ENCODE measurements around the gene C20orf204.

Gene C20orf204

GRCh38 chr20:64036346-64037198, 590 bp downstream of the C20orf204 start:
- H3K4me3 Mint-ChIP-seq: no peak overlapping the region
- peaks cover 52% of the 10 kb centered on the region for H3K4me1 Mint-ChIP-seq
- H3K36me3 Mint-ChIP-seq: peaks cover 2% of the 10 kb centered on the region
- H3K27ac Mint-ChIP-seq: peak overlapping the region; percentile 68
- H3K27me3 Mint-ChIP-seq: no peaks in the 10 kb centered on the region
- H3K9me3 Mint-ChIP-seq: no peaks in the 10 kb centered on the region

- peaks cover 52% of the 10 kb centered on the region for H3K4me1 Mint-ChIP-seq
- H3K4me3 Mint-ChIP-seq: no peak overlapping the region
Observed at GRCh38 chr20:64037199-64037497, 1.2 kb downstream of the C20orf204 start.

GRCh38 chr20:64037498-64038213, 1.7 kb downstream of the C20orf204 start:
- peaks cover 52% of the 10 kb centered on the region for H3K4me1 Mint-ChIP-seq
- H3K4me3 Mint-ChIP-seq: peak overlapping the region; percentile 67
- H3K36me3 Mint-ChIP-seq: peaks cover 2% of the 10 kb centered on the region
- no peaks in the 10 kb centered on the region for H3K9me3 Mint-ChIP-seq
- peak overlapping the region; percentile 81 for H3K27ac Mint-ChIP-seq
- H3K27me3 Mint-ChIP-seq: no peaks in the 10 kb centered on the region

More at GRCh38 chr20:64037199-64037497, 1.2 kb downstream of the C20orf204 start:
- Mint-ChIP-seq H3K27ac (peak overlapping the region; percentile 68), H3K27me3 (no peaks in the 10 kb centered on the region), H3K9me3 (no peaks in the 10 kb centered on the region), H3K36me3 (peaks cover 2% of the 10 kb centered on the region)

GRCh38 chr20:64038224-64038564, 2.2 kb downstream of the C20orf204 start:
- H3K36me3 Mint-ChIP-seq: peaks cover 2% of the 10 kb centered on the region
- H3K9me3 Mint-ChIP-seq: no peaks in the 10 kb centered on the region
- peak overlapping the region; percentile 49 for H3K4me3 Mint-ChIP-seq
- no peaks in the 10 kb centered on the region for H3K27me3 Mint-ChIP-seq
- peaks cover 52% of the 10 kb centered on the region for H3K4me1 Mint-ChIP-seq
- no peak overlapping the region for H3K27ac Mint-ChIP-seq

- no peaks in the 10 kb centered on the region for H3K36me3 Mint-ChIP-seq
- peaks cover 54% of the 10 kb centered on the region for H3K4me1 Mint-ChIP-seq
- peak overlapping the region; percentile 35 for H3K27ac Mint-ChIP-seq
- H3K9me3 Mint-ChIP-seq: no peaks in the 10 kb centered on the region
- H3K27me3 Mint-ChIP-seq: no peaks in the 10 kb centered on the region
- H3K4me3 Mint-ChIP-seq: peak overlapping the region; percentile 81
Observed at GRCh38 chr20:64038565-64039292, 2.7 kb downstream of the C20orf204 start.

- no peaks in the 10 kb centered on the region for H3K36me3 Mint-ChIP-seq
- H3K27me3 Mint-ChIP-seq: no peaks in the 10 kb centered on the region
- peak overlapping the region; percentile 35 for H3K27ac Mint-ChIP-seq
- no peaks in the 10 kb centered on the region for H3K9me3 Mint-ChIP-seq
- H3K4me1 Mint-ChIP-seq: peaks cover 53% of the 10 kb centered on the region
- peak overlapping the region; percentile 81 for H3K4me3 Mint-ChIP-seq
Observed at GRCh38 chr20:64039293-64040160, 3.5 kb downstream of the C20orf204 start.

- H3K36me3 Mint-ChIP-seq: no peaks in the 10 kb centered on the region
- H3K27ac Mint-ChIP-seq: peak overlapping the region; percentile 12
- no peaks in the 10 kb centered on the region for H3K27me3 Mint-ChIP-seq
- peak overlapping the region; percentile 85 for H3K4me3 Mint-ChIP-seq
- no peaks in the 10 kb centered on the region for H3K9me3 Mint-ChIP-seq
- peaks cover 52% of the 10 kb centered on the region for H3K4me1 Mint-ChIP-seq
Observed at GRCh38 chr20:64040231-64041039, 4.5 kb downstream of the C20orf204 start.

- H3K9me3 Mint-ChIP-seq: no peaks in the 10 kb centered on the region
- no peaks in the 10 kb centered on the region for H3K27me3 Mint-ChIP-seq
- peak overlapping the region; percentile 57 for H3K27ac Mint-ChIP-seq
- peaks cover 58% of the 10 kb centered on the region for H3K4me1 Mint-ChIP-seq
- peak overlapping the region; percentile 85 for H3K4me3 Mint-ChIP-seq
- H3K36me3 Mint-ChIP-seq: no peaks in the 10 kb centered on the region
Observed at GRCh38 chr20:64041040-64041780, 5.2 kb downstream of the C20orf204 start.

GRCh38 chr20:64041781-64042053, 5.7 kb downstream of the C20orf204 start:
- H3K4me3 Mint-ChIP-seq: peak overlapping the region; percentile 85
- H3K9me3 Mint-ChIP-seq: no peaks in the 10 kb centered on the region
- peaks cover under 1% of the 10 kb centered on the region for H3K27me3 Mint-ChIP-seq
- peaks cover 63% of the 10 kb centered on the region for H3K4me1 Mint-ChIP-seq
- H3K27ac Mint-ChIP-seq: no peak overlapping the region
- no peaks in the 10 kb centered on the region for H3K36me3 Mint-ChIP-seq

- H3K27ac Mint-ChIP-seq: peak overlapping the region; percentile 92
- peaks cover 61% of the 10 kb centered on the region for H3K4me1 Mint-ChIP-seq
- peaks cover 1% of the 10 kb centered on the region for H3K27me3 Mint-ChIP-seq
- H3K9me3 Mint-ChIP-seq: no peaks in the 10 kb centered on the region
- H3K4me3 Mint-ChIP-seq: peak overlapping the region; percentile 85
- no peaks in the 10 kb centered on the region for H3K36me3 Mint-ChIP-seq
Observed at GRCh38 chr20:64042054-64042781, 6.2 kb downstream of the C20orf204 start.

- Mint-ChIP-seq H3K27ac (peak overlapping the region; percentile 84), H3K27me3 (peaks cover 1% of the 10 kb centered on the region), H3K9me3 (no peaks in the 10 kb centered on the region), H3K36me3 (no peaks in the 10 kb centered on the region), H3K4me3 (peak overlapping the region; percentile 73), H3K4me1 (peaks cover 56% of the 10 kb centered on the region)
Observed at GRCh38 chr20:64043768-64044167, 7.8 kb downstream of the C20orf204 start.

GRCh38 chr20:64044484-64045247, 8.7 kb downstream of the C20orf204 start:
- H3K9me3 Mint-ChIP-seq: no peaks in the 10 kb centered on the region
- peaks cover 1% of the 10 kb centered on the region for H3K27me3 Mint-ChIP-seq
- H3K4me1 Mint-ChIP-seq: peaks cover 53% of the 10 kb centered on the region
- H3K4me3 Mint-ChIP-seq: no peak overlapping the region
- H3K27ac Mint-ChIP-seq: peak overlapping the region; percentile 84
- no peaks in the 10 kb centered on the region for H3K36me3 Mint-ChIP-seq
